T1000 (cell line): Measurements from ENCODE around the gene DSC2.
"Not testable (repeated sequence)": the region's sequence is repeated elsewhere in the genome, so short reads cannot be mapped to it uniquely, and the experiment has no call there.

Experiments used
- DNase-seq: peaks from one replicate; lab custom pipeline; 2025; ENCODE audit warnings: mixed read lengths; lab: John Stamatoyannopoulos, UW

Gene DSC2

GRCh38 chr18:31102025-31102684 lies at the start of gene DSC2:
TSS of gene DSC2 (minus strand) at chr18:31102421. CDS start at chr18:31101971, 450 bp downstream.
- DNase-seq = no peak

GRCh38 chr18:31149351-31149750 lies 47.1 kb upstream of the DSC2 start:
- no peak for DNase-seq

DNA sequence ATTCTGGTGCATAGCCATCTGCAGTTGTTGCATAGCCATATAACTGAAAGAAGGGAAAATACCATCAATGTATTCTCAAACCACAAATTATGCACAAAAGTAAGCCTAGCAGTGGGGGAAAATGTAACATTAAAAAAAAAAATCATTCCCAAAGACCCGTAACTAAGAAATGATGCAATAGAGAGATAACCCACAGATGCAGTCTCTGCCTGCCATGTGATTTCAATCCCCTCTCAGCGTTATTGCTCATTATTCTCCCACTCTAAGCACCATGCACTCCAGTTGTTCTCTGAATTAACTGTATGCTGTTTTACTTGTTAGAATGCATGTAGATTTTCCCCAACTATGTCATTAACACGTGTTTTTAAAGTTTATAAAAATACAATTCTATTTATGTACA lies 46.4 kb upstream of the DSC2 start:
- no peak for DNase-seq

DNA sequence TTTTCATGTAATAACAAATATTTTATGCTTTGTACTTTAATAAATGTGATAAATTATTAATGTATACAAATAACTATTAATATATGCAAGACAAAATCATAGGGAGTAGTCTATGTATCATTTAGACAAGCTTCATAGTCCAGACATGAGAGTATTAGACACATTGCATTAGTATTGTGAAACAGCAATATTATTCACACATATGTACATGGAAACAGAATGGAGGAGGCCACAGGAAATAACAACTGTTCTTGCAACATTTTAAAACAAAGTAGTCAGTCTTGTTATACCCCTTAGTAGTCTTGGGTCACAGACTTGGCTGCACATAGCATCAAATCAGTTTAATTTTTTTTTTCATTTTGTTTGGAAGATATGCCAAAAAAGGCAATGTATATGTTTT lies 44.6 kb upstream of the DSC2 start:
- DNase-seq = no peak

GRCh38 chr18:31143025-31143424 lies 40.8 kb upstream of the DSC2 start:
- DNase-seq = no peak

DNA sequence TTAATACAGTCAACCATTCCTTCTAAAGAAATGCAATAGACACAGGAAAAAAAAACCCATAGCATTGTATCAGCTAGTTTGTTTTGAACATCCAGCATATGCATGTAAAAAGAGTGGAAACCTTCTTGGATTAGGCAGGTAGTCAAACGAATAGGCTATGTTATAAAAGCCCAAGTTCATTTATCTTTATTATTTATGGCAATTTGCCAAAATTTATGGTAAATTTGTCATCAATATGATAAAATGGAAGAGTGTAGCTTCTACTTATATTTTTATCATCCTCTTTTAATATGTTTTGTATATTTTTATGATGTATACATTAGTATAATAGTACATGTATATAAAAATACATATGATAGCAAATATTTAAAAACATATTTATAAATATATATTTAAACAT lies 36.5 kb upstream of the DSC2 start:
- DNase-seq = no peak

GRCh38 chr18:31134988-31135529 lies 32.8 kb upstream of the DSC2 start:
- no peak for DNase-seq

GRCh38 chr18:31129398-31130115 lies 27.3 kb upstream of the DSC2 start:
- DNase-seq = no peak

GRCh38 chr18:31125878-31126277 lies 23.7 kb upstream of the DSC2 start:
- no peak for DNase-seq

GRCh38 chr18:31123125-31123524 lies 20.9 kb upstream of the DSC2 start:
- not testable (repeated sequence) for DNase-seq

GRCh38 chr18:31120594-31120993 lies 18.4 kb upstream of the DSC2 start:
- DNase-seq = no peak

DNA sequence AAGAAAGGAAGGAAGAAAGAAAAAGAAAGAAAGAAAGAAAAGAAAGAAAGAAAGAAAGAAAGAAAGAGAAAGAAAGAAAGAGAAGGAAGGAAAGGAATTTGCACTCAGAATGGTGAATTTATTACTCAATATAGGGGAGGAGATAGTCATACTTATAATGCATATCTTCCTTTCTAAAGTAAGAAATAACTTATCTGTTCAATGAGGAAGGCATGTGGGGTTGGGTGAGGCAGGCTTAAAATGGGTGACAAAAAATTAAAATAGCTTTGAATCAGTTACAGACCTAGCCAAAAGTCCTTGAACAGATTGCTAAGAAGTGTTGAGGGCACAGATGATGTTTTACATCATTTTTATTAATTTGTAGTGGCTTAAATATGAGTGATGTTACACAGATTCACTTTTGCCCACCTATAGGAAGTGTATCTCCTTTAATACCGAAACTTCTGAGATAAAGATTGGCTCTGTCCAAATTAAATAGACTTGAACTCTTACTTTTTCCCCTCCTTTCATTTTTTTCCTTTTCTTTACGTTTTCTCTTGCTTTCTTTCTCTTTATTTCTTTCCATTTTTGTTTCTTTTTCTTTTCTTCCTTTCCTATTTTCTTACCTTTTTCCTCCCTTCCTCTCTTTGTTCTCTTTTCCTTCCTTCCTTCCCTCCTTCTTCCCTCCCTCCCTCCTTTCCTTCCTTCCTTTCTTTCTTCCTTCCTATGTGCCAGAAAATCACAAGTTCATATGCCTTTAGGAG lies 14.8 kb upstream of the DSC2 start:
- DNase-seq = no peak

- DNase-seq = no peak
Measured at GRCh38 chr18:31112804-31113203, 10.6 kb upstream of the DSC2 start.

- DNase-seq = no peak
Measured at GRCh38 chr18:31105733-31106132, 3.5 kb upstream of the DSC2 start.

DNA sequence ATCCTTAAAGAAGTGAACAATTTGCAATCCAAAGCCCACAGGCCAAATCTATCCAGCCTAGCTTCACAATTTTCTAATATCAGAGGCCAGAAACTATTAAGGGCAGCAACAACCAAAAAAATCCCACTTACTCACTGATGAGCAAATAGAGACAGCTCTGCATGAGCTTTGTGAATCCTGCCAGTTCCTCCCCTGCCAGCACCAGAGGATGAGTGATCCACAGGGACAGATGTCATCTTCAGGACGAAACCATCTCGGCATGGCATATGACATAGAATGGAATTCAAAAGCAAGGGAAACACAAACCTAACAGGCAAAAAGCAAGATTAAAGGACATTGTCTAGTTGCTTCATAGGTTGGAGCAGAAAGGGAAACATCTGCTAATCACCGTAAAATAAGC lies 2.2 kb upstream of the DSC2 start:
- no peak for DNase-seq

GRCh38 chr18:31103423-31103822 lies 1.2 kb upstream of the DSC2 start:
- DNase-seq = no peak

- DNase-seq = no peak
Measured at GRCh38 chr18:31102941-31103340, 720 bp upstream of the DSC2 start.

- DNase-seq = peak; percentile 7
Measured at GRCh38 chr18:31101183-31102024, 817 bp downstream of the DSC2 start.

GRCh38 chr18:31100436-31101182 lies 1.6 kb downstream of the DSC2 start:
- DNase-seq = no peak

DNA sequence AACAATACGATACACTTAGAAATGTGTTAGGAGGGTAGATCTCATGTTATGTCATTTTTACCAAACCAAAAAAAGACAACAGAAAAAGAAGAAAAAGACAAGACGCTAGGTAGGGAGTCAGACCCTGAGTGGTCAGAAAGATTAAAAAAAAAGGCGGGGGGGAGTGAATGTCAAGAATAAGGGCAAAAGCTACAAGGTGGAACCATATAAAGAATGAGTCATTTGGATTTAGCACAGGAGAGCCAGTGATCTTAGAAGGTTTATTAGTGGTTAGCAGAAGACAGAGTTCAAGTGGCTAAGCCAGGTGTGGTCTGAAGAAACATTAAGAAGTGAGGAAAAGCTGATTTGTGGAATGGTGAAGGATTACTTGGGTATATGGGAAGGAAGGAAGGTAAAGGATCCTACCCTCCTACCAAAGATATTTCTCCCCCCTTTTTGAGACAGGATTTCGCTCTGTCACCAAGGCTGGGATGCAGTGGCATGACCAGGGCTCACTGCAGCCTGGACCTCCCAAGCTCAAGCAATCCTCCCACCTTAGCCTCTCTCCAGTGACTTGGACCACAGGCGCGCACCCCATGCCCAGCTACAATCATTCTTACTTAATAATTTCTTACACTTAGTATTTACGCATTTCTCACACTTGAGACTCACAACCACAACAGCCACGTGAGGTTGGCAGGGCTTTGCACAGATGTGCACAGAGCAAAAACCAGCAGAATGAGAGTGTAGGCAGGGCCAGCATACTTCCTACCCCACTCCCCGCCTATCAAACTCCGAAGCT lies 2.6 kb downstream of the DSC2 start:
- no peak for DNase-seq
